GM23248 (cell line): ENCODE data around the gene DPP9.

Source experiments
- EZH2 ChIP-seq: fragments of 200-600 bp; sonication (generic); IDR thresholded peaks from 2 replicates; pipeline ENCODE4 v1.6.1; 2018; ENCODE audit warnings: antibody characterized with exemption, mild to moderate bottlenecking; ENCODE audit not compliant: insufficient read depth, poor library complexity, severe bottlenecking
- EZH2phosphoT487 ChIP-seq: fragments of 200-600 bp; sonication (generic); IDR thresholded peaks from 2 replicates; pipeline ENCODE4 v1.6.1; 2018; ENCODE audit warnings: antibody characterized with exemption, moderate library complexity, mild to moderate bottlenecking, low read depth; ENCODE audit not compliant: insufficient read depth

DNA sequence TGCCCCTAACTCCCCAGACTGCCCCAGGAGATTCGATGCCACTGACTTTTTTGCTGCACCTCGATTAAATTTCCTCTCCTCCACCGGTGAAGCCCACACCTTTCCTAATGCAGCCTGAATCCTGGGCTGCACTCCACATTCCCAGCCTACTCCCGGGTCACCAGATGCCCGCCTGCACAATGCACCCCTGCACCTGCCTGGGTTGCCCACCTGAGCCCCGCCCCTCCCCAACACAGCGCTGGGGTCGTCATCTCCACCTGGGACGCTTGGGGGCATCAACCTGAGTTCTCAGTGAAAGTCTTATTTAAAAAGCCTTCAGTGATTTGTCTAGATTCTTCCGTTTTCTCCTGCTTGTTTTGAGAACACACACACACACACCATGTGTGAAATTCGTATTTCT, 24.5 kb upstream of the DPP9 start:
- TF ChIP-seq EZH2phosphoT487 (no peak), EZH2 (no peak)
